ENCODE results near the gene SLF2. TPM values are rescaled to one million over a fixed set of nuclear protein-coding genes. Genes with fewer than 3 reads are reported as not detected.

The SLF2 gene
- total and polyA plus RNA-seq, 12 donors: 4.8 to 23.6 (median 18.3) TPM

- no peak for ATAC-seq
- WGBS, 2 donors: 52 to 65% methylated on average over 3 of the region's 3 CpGs
- no peaks in the 10 kb centered on the region for H3K36me3 ChIP-seq
- no peak for DNase-seq
- no peak overlapping the region for H3K4me3 ChIP-seq
- peaks cover 0 to 54% (median 36%) of the 10 kb centered on the region in 7 donors for H3K27me3 ChIP-seq
- TF ChIP-seq, protein P1, sequence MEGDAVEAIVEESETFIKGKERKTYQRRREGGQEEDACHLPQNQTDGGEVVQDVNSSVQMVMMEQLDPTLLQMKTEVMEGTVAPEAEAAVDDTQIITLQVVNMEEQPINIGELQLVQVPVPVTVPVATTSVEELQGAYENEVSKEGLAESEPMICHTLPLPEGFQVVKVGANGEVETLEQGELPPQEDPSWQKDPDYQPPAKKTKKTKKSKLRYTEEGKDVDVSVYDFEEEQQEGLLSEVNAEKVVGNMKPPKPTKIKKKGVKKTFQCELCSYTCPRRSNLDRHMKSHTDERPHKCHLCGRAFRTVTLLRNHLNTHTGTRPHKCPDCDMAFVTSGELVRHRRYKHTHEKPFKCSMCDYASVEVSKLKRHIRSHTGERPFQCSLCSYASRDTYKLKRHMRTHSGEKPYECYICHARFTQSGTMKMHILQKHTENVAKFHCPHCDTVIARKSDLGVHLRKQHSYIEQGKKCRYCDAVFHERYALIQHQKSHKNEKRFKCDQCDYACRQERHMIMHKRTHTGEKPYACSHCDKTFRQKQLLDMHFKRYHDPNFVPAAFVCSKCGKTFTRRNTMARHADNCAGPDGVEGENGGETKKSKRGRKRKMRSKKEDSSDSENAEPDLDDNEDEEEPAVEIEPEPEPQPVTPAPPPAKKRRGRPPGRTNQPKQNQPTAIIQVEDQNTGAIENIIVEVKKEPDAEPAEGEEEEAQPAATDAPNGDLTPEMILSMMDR (IDR thresholded peaks at IDR 0.05): peak in 4 of 9 donors; percentile 17 to 27 (median 21)
- no peaks in the 10 kb centered on the region for H3K9me3 ChIP-seq
- intact Hi-C loops (cut with DNase I): loop anchor here in 2 of 10 donors (5.0 to 10.0 kb wide), 2 partner anchors 324 to 327 kb away; no protein-coding TSS in a partner anchor
- peaks cover 0 to 7% (median 0%) of the 10 kb centered on the region in 9 donors for H3K4me1 ChIP-seq
- peak overlapping the region in 1 of 10 donors; percentile 48 for H3K27ac ChIP-seq
Measured at GRCh38 chr10:100888957-100889356, 23.8 kb upstream of the SLF2 start.

GRCh38 chr10:100889546-100889945, 23.2 kb upstream of the SLF2 start:
- Histone ChIP-seq H3K27me3 (peaks cover 0 to 59% (median 36%) of the 10 kb centered on the region in 7 donors), H3K4me3 (no peak overlapping the region), H3K4me1 (peaks cover 0 to 7% (median 0%) of the 10 kb centered on the region in 9 donors), H3K27ac (peak overlapping the region in 3 of 10 donors; percentile 48 to 52 (median 49)), H3K9me3 (no peaks in the 10 kb centered on the region), H3K36me3 (no peaks in the 10 kb centered on the region)
- ATAC-seq (no peak), DNase-seq (no peak)
- WGBS, 2 donors: 60 to 62% methylated on average over 4 of the region's 4 CpGs
- TF ChIP-seq, protein P1 (IDR thresholded peaks at IDR 0.05): no peak
- intact Hi-C loops (cut with DNase I): loop anchor here in 2 of 10 donors (5.0 to 10.0 kb wide), 2 partner anchors 325 to 327 kb away; no protein-coding TSS in a partner anchor

DNA sequence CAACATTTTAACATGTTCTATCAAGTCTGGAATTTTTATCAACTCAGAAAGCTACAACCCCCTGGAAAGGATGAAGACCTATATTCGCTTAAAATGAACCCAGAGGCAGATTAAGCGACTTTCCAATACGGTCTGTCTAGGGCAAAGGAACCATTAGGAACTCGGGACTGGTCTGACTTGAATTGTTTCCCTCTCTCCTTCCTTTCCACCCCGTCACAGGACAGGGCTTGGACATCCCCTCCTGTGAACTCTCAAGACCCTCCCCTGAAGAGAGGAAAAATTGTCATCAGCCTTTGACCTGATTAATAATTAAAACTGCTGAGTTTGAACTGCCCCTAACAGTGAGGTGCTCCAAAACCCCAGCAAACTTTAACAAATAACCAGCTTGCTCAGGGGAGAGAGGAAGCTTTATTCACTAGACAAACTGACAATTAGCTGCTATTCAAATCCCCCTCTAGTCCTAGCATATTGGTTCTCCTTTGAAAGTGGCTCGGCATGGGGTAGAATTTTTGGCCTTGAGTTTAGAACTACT, 22.6 kb upstream of the SLF2 start:
- Histone ChIP-seq H3K27me3 (peaks cover 0 to 59% (median 40%) of the 10 kb centered on the region in 7 donors), H3K4me1 (peaks cover 0 to 7% (median 0%) of the 10 kb centered on the region in 9 donors), H3K9me3 (no peaks in the 10 kb centered on the region), H3K36me3 (no peaks in the 10 kb centered on the region), H3K27ac (peak overlapping the region in 6 of 10 donors; percentile 44 to 70 (median 50)), H3K4me3 (no peak overlapping the region)
- DNase-seq (no peak), ATAC-seq (no peak)
- 68 to 69% methylated on average over 6 of the region's 6 CpGs for WGBS, 2 donors
- TF ChIP-seq, protein P1 (IDR thresholded peaks at IDR 0.05): no peak
- intact Hi-C loops (cut with DNase I): no loop called here

DNA sequence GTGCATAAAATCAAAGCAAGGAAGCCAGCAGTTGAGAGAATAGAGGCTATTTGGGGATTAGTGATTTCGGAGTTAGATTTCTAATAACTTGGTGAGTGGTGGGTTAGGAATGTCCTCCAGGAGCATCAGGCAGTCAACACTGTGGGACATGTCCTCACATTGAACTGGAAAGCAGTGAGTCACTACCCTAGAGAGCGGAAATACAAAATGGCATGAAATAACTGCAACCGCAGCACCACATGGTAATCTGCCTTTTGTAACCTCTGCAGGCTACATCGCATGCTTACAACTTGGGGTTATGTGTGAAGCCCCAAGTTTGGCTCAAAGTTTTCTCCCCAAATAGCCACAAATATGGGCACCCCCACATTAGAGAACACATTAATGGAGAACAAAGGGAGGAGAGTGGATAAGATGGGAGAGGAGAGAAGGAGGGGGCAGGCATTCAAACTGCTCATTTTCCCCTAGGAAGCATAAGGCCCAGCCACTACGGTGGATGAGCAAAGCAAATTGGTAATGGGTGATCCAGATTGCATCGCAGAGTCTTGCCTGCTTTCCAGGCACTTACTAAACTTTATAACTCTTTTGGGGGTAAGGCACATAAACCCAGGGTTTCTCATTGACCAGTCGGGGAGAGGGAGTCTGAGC, 22.0 kb upstream of the SLF2 start:
- Histone ChIP-seq H3K27me3 (peaks cover 0 to 59% (median 46%) of the 10 kb centered on the region in 7 donors), H3K36me3 (no peaks in the 10 kb centered on the region), H3K4me1 (peaks cover 0 to 7% (median 0%) of the 10 kb centered on the region in 9 donors), H3K4me3 (no peak overlapping the region), H3K27ac (peak overlapping the region in 6 of 10 donors; percentile 20 to 70 (median 48)), H3K9me3 (no peaks in the 10 kb centered on the region)
- TF ChIP-seq, protein P1 (IDR thresholded peaks at IDR 0.05): no peak
- ATAC-seq (peak; percentile 74 to 86 (median 80)), DNase-seq (no peak)
- intact Hi-C loops (cut with DNase I): no loop called here
- WGBS, 2 donors: 67 to 73% methylated on average over 7 of the region's 7 CpGs

All from heart right ventricle (tissue), 16 donors.